GM19328 (cell line): ENCODE measurements around the gene ABAT.
"Not testable (repeated sequence)": the region's sequence is repeated elsewhere in the genome, so short reads cannot be mapped to it uniquely, and the experiment has no call there.

ENCODE experiments used
- ATAC-seq: cut with Tn5 transposase; IDR thresholded peaks from one replicate; pipeline ENCODE4 v1.9.1; 2021; ENCODE audit warnings: mild to moderate bottlenecking, moderate library complexity; ENCODE audit not compliant: unreplicated experiment

The ABAT gene

GRCh38 chr16:8648877-8649276, 25.5 kb upstream of the ABAT start:
- ATAC-seq: no peak

GRCh38 chr16:8649829-8650554, 24.4 kb upstream of the ABAT start:
- no peak for ATAC-seq

- not testable (repeated sequence) for ATAC-seq
These were observed 22.5 kb upstream of the ABAT start for GRCh38 chr16:8651958-8652357.

GRCh38 chr16:8655184-8655717, 19.2 kb upstream of the ABAT start:
- no peak for ATAC-seq

GRCh38 chr16:8656376-8656775, 18.0 kb upstream of the ABAT start:
- ATAC-seq: no peak

GRCh38 chr16:8660841-8661301, 13.5 kb upstream of the ABAT start:
- no peak for ATAC-seq

GRCh38 chr16:8661703-8662102, 12.7 kb upstream of the ABAT start:
- ATAC-seq: no peak

- no peak for ATAC-seq
These were observed 11.0 kb upstream of the ABAT start for GRCh38 chr16:8663192-8664089.

GRCh38 chr16:8665529-8665928, 8.9 kb upstream of the ABAT start:
- no peak for ATAC-seq

GRCh38 chr16:8667492-8667891, 6.9 kb upstream of the ABAT start:
- no peak for ATAC-seq

- ATAC-seq: no peak
These were observed 6.3 kb upstream of the ABAT start for GRCh38 chr16:8668113-8668512.

GRCh38 chr16:8669481-8669880, 4.9 kb upstream of the ABAT start:
- ATAC-seq: no peak

- no peak for ATAC-seq
These were observed 4.3 kb upstream of the ABAT start for GRCh38 chr16:8670014-8670560.

- peak; percentile 39 for ATAC-seq
These were observed 605 bp upstream of the ABAT start for GRCh38 chr16:8673611-8674412.

- no peak for ATAC-seq
These were observed 1.1 kb downstream of the ABAT start for GRCh38 chr16:8675183-8676159.

- no peak for ATAC-seq
These were observed 1.7 kb downstream of the ABAT start for GRCh38 chr16:8676160-8676547.

GRCh38 chr16:8676737-8677375, 2.4 kb downstream of the ABAT start:
- no peak for ATAC-seq

GRCh38 chr16:8677481-8677880, 3.1 kb downstream of the ABAT start:
- ATAC-seq: no peak
